AG04449 (cell line): Measurements from ENCODE around the gene TMEM138.

Experiments used
- CTCF ChIA-PET: fragments of 350-600 bp; formaldehyde crosslinking; extraction: SDS; loops from one replicate; lab custom pipeline; 2021; ENCODE audit warnings: antibody characterized with exemption; lab: Yijun Ruan, JAX
- POLR2A ChIA-PET: fragments of 400-600, 350-600 bp; formaldehyde crosslinking; extraction: SDS; loops from one replicate; lab custom pipeline; 2020; ENCODE audit warnings: antibody characterized with exemption, inconsistent platforms; lab: Yijun Ruan, JAX
- DNase-seq: peaks from one replicate; pipeline ENCODE4 v3.0.0-alpha.2; 2010; ENCODE audit warnings: low read depth, low spot score
- H3K4me3 ChIP-seq: 2 replicates; pipeline ENCODE4 v1.5.1; 2011; ENCODE audit warnings: low read depth, mild to moderate bottlenecking, control low read depth, low read length
- CTCF ChIP-seq: IDR thresholded peaks from one replicate; pipeline ENCODE4 v1.5.1; 2011; ENCODE audit warnings: mild to moderate bottlenecking, moderate library complexity, low read length, control low read depth, inconsistent platforms; ENCODE audit not compliant: insufficient read depth; ENCODE audit errors: missing control alignments

Gene TMEM138

GRCh38 chr11:61384271-61385242 lies 22.4 kb downstream of the TMEM138 start:
- POLR2A ChIA-PET, result interaction anchor here (0.7 kb wide), 2 partner anchors 46 to 48 kb away, joined by 3 to 5 read pairs; no protein-coding TSS in a partner anchor
- TF ChIP-seq CTCF, result peak; percentile 32
- no peak for DNase-seq
- no peak overlapping the region for H3K4me3 ChIP-seq
- CTCF ChIA-PET, result interaction anchor here (1.0 to 25.4 kb wide), 20 partner anchors 9 to 415 kb away, joined by 3 to 926 read pairs (median 8); partner anchors contain the start of genes CYB561A3, DDB1, TKFC and TMEM138

GRCh38 chr11:61390161-61390560 lies 28.0 kb downstream of the TMEM138 start:
- H3K4me3 ChIP-seq, result no peak overlapping the region
- POLR2A ChIA-PET, result no interaction called here
- DNase-seq, result no peak
- TF ChIP-seq CTCF, result no peak
- CTCF ChIA-PET, result interaction anchor here (2.4 to 25.4 kb wide), 4 partner anchors 8 to 52 kb away, joined by 7 to 926 read pairs (median 14); partner anchors contain the start of genes CYB561A3, DDB1, TKFC and TMEM138

- CTCF ChIA-PET, result interaction anchor here (0.6 to 25.4 kb wide), 21 partner anchors 8 to 206 kb away, joined by 3 to 926 read pairs (median 3); partner anchors contain the start of genes CYB561A3, DDB1, TKFC and TMEM138
- DNase-seq, result no peak
- POLR2A ChIA-PET, result interaction anchor here (0.6 to 2.4 kb wide), 5 partner anchors 9 to 57 kb away, joined by 3 to 13 read pairs (median 4); partner anchors contain the start of genes CPSF7, CYB561A3, SDHAF2 and TMEM138
- peak overlapping the region; percentile 86 for H3K4me3 ChIP-seq
- peak; percentile 34 for TF ChIP-seq CTCF
These were observed 30.9 kb downstream of the TMEM138 start for GRCh38 chr11:61392981-61393595.

- H3K4me3 ChIP-seq, result no peak overlapping the region
- ChIA-PET POLR2A (interaction anchor here (1.1 kb wide), 1 partner anchor 40 kb away, joined by 4 read pairs; the partner anchor contains the start of gene CYB561A3), CTCF (interaction anchor here (1.0 to 4.4 kb wide), 7 partner anchors 8 to 147 kb away, joined by 3 to 24 read pairs (median 6); partner anchors contain the start of gene TMEM216)
- no peak for TF ChIP-seq CTCF
- DNase-seq, result no peak
These were observed 39.0 kb downstream of the TMEM138 start for GRCh38 chr11:61401173-61401572.

GRCh38 chr11:61401573-61401972 lies 39.4 kb downstream of the TMEM138 start:
- DNase-seq, result no peak
- ChIA-PET CTCF (interaction anchor here (1.0 to 4.4 kb wide), 7 partner anchors 8 to 148 kb away, joined by 3 to 24 read pairs (median 6); partner anchors contain the start of gene TMEM216), POLR2A (interaction anchor here (0.9 kb wide), 1 partner anchor 8 kb away, joined by 3 read pairs; no protein-coding TSS in a partner anchor)
- no peak overlapping the region for H3K4me3 ChIP-seq
- TF ChIP-seq CTCF, result no peak
